Stimulated activated CD4-positive, alpha-beta T cell treated with anti-CD3 and anti-CD28 coated beads, Interleukin-15, amount 100 ng/mL, for 48 hours (primary cell): ENCODE data around the gene HOXA4.

Source experiments
- DNase-seq, 2 donors: peaks; one replicate each; pipeline ENCODE4 v3.0.0-alpha.2; 2020; ENCODE audit warnings: low read depth in 2 of 2

HOXA4 gene

GRCh38 chr7:27117887-27118491 lies 12.6 kb downstream of the HOXA4 start:
- no peak for DNase-seq

- no peak for DNase-seq
These were observed 13.3 kb downstream of the HOXA4 start for GRCh38 chr7:27116962-27117886.

GRCh38 chr7:27116031-27116961 lies 14.3 kb downstream of the HOXA4 start:
- DNase-seq, result no peak

GRCh38 chr7:27115221-27116026 lies 15.1 kb downstream of the HOXA4 start:
- no peak for DNase-seq

GRCh38 chr7:27114881-27115220 lies 15.7 kb downstream of the HOXA4 start:
- DNase-seq, result no peak

- DNase-seq, result no peak
These were observed 16.4 kb downstream of the HOXA4 start for GRCh38 chr7:27113991-27114769.

- no peak for DNase-seq
These were observed 17.3 kb downstream of the HOXA4 start for GRCh38 chr7:27112955-27113949.

GRCh38 chr7:27112361-27112760 lies 18.2 kb downstream of the HOXA4 start:
- no peak for DNase-seq

- no peak for DNase-seq
These were observed 18.7 kb downstream of the HOXA4 start for GRCh38 chr7:27111751-27112277.

- no peak for DNase-seq
These were observed 19.4 kb downstream of the HOXA4 start for GRCh38 chr7:27111042-27111750.

GRCh38 chr7:27110186-27111031 lies 20.1 kb downstream of the HOXA4 start:
- no peak for DNase-seq

GRCh38 chr7:27109466-27110185 lies 20.9 kb downstream of the HOXA4 start:
- no peak for DNase-seq

- no peak for DNase-seq
These were observed 22.0 kb downstream of the HOXA4 start for GRCh38 chr7:27108390-27109127.

- DNase-seq, result no peak
These were observed 22.9 kb downstream of the HOXA4 start for GRCh38 chr7:27107391-27108381.

- no peak for DNase-seq
These were observed 23.7 kb downstream of the HOXA4 start for GRCh38 chr7:27106901-27107240.
